ENCODE results near the gene NR1H2.

NR1H2 gene

DNA sequence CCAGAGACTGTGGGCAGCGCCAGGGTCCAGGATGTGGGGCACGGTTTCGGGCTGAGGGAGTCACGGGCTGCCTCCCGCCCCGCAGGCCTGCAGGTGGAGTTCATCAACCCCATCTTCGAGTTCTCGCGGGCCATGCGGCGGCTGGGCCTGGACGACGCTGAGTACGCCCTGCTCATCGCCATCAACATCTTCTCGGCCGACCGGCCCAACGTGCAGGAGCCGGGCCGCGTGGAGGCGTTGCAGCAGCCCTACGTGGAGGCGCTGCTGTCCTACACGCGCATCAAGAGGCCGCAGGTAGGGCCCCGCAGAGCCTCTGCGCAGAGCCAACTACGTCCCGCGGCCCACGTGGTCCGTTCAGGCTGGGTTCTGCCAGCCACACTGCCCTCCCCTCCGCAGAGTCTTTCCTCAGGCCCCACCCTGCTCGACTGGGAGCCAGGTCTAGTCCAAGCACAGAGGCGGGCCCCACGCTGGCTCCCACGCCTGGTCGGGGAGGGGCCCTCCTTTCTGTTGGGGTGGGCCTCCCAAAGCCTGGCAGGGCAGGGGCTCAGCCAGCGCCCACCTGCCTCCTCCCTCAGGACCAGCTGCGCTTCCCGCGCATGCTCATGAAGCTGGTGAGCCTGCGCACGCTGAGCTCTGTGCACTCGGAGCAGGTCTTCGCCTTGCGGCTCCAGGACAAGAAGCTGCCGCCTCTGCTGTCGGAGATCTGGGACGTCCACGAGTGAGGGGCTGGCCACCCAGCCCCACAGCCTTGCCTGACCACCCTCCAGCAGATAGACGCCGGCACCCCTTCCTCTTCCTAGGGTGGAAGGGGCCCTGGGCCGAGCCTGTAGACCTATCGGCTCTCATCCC, 5.8 kb downstream of the NR1H2 start:
- Histone ChIP-seq H3K4me1 (ENCODE audit: insufficient read depth, insufficient read length) (peaks cover 4% of the 10 kb centered on the region), H3K9ac (ENCODE audit: insufficient read length, low read depth) (no peak overlapping the region), H3K27me3 (ENCODE audit: insufficient read depth, insufficient read length) (no peaks in the 10 kb centered on the region), H3K36me3 (ENCODE audit: insufficient read depth, insufficient read length, low read length) (peaks cover 66% of the 10 kb centered on the region), H3K9me3 (ENCODE audit: insufficient read depth, low read length) (no peaks in the 10 kb centered on the region), H3K4me3 (ENCODE audit: insufficient read length, low read depth) (no peak overlapping the region)
- no peak for DNase-seq (ENCODE audit: low read depth, low spot score)
- TF ChIP-seq YY1 (IDR thresholded peaks at IDR 0.05; ENCODE audit: insufficient read depth, insufficient read length) (no peak), ZNF274 (IDR thresholded peaks at IDR 0.05; ENCODE audit: low read depth, low read length) (no peak), SUZ12 (IDR thresholded peaks at IDR 0.05; ENCODE audit: extremely low read depth, insufficient read depth, insufficient read length) (no peak)

DNA sequence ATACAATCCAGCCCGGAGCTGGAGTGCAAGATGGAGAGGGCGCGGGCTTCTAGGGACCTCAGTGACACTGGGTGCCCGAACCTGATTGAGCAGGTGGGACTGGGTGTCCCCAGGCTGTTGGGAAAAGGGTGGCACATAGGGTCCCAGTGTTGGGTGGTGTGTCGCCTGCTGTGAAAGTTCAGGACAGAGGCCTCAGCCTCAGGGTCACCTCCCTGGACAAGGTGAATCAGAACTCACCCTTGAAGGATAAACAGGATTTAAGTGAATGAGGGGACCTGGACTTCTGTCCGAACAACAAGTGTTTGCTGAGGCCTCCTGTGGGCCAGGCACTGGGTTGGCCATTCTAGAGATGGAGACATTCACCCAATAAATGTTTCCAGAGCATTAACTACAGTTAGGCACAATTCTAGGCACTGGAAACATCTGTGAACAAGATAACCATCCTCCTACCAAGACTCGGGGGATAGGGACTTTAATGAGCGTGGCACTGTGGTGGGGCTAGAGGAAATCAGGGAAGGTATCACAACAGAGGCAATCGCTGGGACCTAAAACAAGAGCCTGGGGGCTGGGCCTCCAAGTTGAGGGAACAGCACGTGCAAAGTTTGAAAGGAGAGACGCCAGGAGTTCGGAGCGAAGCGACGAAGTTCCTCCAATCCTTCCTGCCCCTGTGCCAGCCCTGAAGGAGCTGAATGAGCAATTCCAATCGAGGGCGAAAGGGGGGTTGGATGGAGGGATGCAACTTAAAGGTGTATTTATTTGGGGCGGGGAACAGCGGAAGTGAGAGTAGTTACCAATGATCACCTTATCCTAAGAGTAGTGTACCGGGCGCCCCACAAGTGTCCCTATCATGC, 7.0 kb downstream of the NR1H2 start:
- Histone ChIP-seq H3K9ac (ENCODE audit: insufficient read length, low read depth) (peak overlapping the region; percentile 76), H3K4me1 (ENCODE audit: insufficient read depth, insufficient read length) (peaks cover 2% of the 10 kb centered on the region), H3K36me3 (ENCODE audit: insufficient read depth, insufficient read length, low read length) (peaks cover 68% of the 10 kb centered on the region), H3K9me3 (ENCODE audit: insufficient read depth, low read length) (no peaks in the 10 kb centered on the region), H3K27me3 (ENCODE audit: insufficient read depth, insufficient read length) (no peaks in the 10 kb centered on the region), H3K4me3 (ENCODE audit: insufficient read length, low read depth) (peak overlapping the region; percentile 32)
- no peak for DNase-seq (ENCODE audit: low read depth, low spot score)
- TF ChIP-seq SUZ12 (IDR thresholded peaks at IDR 0.05; ENCODE audit: extremely low read depth, insufficient read depth, insufficient read length) (no peak), YY1 (IDR thresholded peaks at IDR 0.05; ENCODE audit: insufficient read depth, insufficient read length) (no peak), ZNF274 (IDR thresholded peaks at IDR 0.05; ENCODE audit: low read depth, low read length) (no peak)

DNA sequence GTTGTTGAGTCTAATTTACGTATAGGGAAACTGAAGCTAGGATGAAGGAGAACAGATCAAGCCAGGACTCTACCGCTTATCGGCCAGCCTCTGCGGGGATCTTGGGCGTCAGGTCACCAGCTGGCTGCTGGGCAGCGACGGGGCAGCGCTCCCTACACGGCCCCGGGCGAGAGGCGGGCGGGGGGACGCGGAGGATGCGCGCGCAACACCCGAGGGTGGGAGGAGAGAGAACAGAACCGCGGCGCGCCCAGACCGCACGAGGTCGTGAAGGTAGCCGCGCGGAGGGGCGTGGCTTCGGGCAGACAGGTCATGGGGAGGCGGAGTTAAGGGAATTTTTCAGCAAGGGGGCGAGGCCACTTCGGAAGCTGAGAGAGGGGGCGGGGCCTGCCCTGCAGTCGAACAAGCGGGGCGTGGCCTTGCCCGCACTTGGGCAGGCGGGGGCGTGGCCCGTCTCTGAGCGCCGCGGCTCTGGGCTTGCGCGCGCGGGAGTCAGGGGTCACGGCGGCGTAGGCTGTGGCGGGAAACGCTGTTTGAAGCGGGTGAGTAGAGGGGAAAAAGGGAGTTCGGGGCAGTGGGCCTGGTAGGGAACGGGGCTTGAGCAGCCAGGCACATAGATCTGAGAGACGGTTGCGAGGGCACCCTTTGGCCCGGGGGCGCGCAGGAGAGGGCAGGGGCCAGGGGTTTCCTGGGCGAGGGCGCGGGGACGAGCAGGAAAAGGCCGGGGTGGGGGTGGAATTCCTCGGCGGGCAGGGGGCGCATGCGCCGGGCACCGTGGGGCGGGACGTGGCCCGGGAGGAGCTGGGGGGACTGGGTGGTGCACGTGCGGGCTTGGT, 7.8 kb downstream of the NR1H2 start, which contains the start of gene POLD1:
Gene POLD1, plus strand, starts transcription at position 496 of the 833 bp plus-strand sequence. CDS start 14,505 bp downstream, outside the sequence.
- Histone ChIP-seq H3K4me3 (ENCODE audit: insufficient read length, low read depth) (peak within 1 kb of the TSS; percentile 85), H3K4me1 (ENCODE audit: insufficient read depth, insufficient read length) (peaks cover 2% of the 10 kb centered on the region), H3K9me3 (ENCODE audit: insufficient read depth, low read length) (peaks cover under 1% of the 10 kb centered on the region; the same call in 1 of the 2 replicates), H3K9ac (ENCODE audit: insufficient read length, low read depth) (peak within 1 kb of the TSS; percentile 94), H3K27me3 (ENCODE audit: insufficient read depth, insufficient read length) (no peaks in the 10 kb centered on the region), H3K36me3 (ENCODE audit: insufficient read depth, insufficient read length, low read length) (peaks cover 66% of the 10 kb centered on the region)
- DNase-seq (ENCODE audit: low read depth, low spot score) = peak; percentile 92
- no peak for TF ChIP-seq YY1 (IDR thresholded peaks at IDR 0.05; ENCODE audit: insufficient read depth, insufficient read length)
- TF ChIP-seq ZNF274 (IDR thresholded peaks at IDR 0.05; ENCODE audit: low read depth, low read length) = no peak
- TF ChIP-seq SUZ12 (IDR thresholded peaks at IDR 0.05; ENCODE audit: extremely low read depth, insufficient read depth, insufficient read length) = no peak

DNA sequence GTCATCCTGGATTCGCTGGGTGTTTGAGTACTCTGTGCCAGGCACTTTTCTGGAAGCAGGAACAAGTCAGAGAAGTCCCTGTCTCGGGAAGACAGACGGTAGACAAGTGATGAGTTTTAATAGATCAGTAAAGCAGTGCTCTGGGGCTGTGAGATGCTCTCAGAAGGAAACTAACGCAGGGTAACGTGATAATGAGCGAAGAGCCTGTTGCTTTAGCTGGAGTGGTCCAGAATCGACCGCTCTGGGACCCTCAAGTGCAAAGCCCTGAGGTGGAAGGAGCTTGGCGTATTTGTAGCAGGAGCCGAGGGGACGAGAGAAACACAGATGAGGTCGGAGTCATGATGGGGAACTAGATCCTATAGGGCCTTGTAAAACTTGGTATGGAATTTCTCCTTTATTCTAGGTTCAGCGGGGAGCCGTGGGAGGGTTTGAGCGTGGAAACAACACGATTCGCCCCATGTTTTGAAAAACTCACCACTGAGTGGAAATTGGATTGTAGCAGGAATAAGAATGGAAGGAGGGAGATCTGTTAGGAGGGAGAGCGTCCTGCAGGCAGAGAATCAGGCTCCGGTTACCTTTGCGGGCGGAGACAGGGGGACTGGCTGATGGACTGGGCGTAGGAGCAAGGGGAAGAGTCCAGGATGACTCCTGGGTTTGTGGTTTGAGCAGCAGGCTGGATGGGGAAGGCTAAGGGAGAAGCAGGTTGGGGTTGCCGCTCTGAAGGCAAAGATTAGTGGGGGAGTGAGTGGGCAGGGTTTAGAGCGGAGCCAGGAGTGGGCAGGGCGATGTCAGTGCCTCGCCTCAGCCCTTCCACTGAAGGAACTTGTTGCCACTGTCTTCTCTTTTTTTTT, 8.7 kb downstream of the NR1H2 start:
- no peak for DNase-seq (ENCODE audit: low read depth, low spot score)
- H3K36me3 ChIP-seq (ENCODE audit: insufficient read depth, insufficient read length, low read length) = peaks cover 61% of the 10 kb centered on the region
- no peak for TF ChIP-seq YY1 (IDR thresholded peaks at IDR 0.05; ENCODE audit: insufficient read depth, insufficient read length)
- TF ChIP-seq SUZ12 (IDR thresholded peaks at IDR 0.05; ENCODE audit: extremely low read depth, insufficient read depth, insufficient read length) = no peak
- no peak for TF ChIP-seq ZNF274 (IDR thresholded peaks at IDR 0.05; ENCODE audit: low read depth, low read length)

DNA sequence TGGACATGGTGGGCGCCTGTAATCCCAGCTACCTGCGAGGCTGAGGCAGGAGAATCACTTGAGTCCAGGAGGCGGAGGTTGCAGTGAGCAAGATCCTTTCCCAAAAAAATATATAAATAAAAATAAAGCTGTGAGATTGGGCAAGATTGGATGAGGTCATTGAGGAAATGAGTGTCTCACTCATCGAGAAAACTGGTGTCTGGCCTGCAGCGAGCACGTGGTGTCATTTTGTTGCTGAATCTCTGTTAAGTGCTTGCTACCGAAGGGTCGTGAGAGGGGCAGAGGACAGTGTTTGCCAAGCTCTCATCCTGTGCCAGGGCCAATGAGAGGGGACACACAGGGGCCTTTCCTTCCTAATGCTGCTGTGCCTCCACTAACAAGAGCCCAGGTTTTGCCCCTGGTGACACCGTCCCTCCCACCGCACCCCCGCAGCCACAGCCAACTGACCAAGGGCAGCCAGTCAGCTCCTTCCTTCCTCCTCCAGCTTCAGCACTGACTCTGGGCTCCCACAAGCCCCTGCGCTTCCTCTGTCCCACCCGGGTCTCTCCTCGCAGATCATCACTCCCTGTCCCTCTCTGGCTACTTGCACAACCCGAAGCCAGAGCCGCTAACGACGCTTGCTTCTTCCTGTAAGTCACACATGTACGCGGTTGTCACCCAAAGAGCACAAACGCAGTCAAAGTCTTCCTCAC, 11.1 kb downstream of the NR1H2 start:
- no peak for DNase-seq (ENCODE audit: low read depth, low spot score)
- Histone ChIP-seq H3K4me3 (ENCODE audit: insufficient read length, low read depth) (no peak overlapping the region), H3K9ac (ENCODE audit: insufficient read length, low read depth) (no peak overlapping the region), H3K27me3 (ENCODE audit: insufficient read depth, insufficient read length) (no peaks in the 10 kb centered on the region), H3K36me3 (ENCODE audit: insufficient read depth, insufficient read length, low read length) (peaks cover 42% of the 10 kb centered on the region), H3K4me1 (ENCODE audit: insufficient read depth, insufficient read length) (peaks cover 2% of the 10 kb centered on the region), H3K9me3 (ENCODE audit: insufficient read depth, low read length) (peaks cover 14% of the 10 kb centered on the region; the same call in 1 of the 2 replicates)
- TF ChIP-seq SUZ12 (IDR thresholded peaks at IDR 0.05; ENCODE audit: extremely low read depth, insufficient read depth, insufficient read length) (no peak), ZNF274 (IDR thresholded peaks at IDR 0.05; ENCODE audit: low read depth, low read length) (no peak), YY1 (IDR thresholded peaks at IDR 0.05; ENCODE audit: insufficient read depth, insufficient read length) (no peak)

More for the DNA sequence above, 8.7 kb downstream of the NR1H2 start:
- Histone ChIP-seq H3K9ac (ENCODE audit: insufficient read length, low read depth) (peak overlapping the region; percentile 94), H3K4me3 (ENCODE audit: insufficient read length, low read depth) (peak overlapping the region; percentile 85), H3K9me3 (ENCODE audit: insufficient read depth, low read length) (peaks cover 4% of the 10 kb centered on the region; the same call in 1 of the 2 replicates), H3K27me3 (ENCODE audit: insufficient read depth, insufficient read length) (no peaks in the 10 kb centered on the region), H3K4me1 (ENCODE audit: insufficient read depth, insufficient read length) (peaks cover 2% of the 10 kb centered on the region)

Measured in NT2/D1 (cell line).